Loucy (cell line): Measurements from ENCODE around the gene FCN2.

Experiments used
- H2AFZ ChIP-seq: fragments of 200-600 bp; sonication (generic); 2 replicates; pipeline ENCODE4 v1.6.0; 2016; ENCODE audit warnings: antibody characterized with exemption, mild to moderate bottlenecking, low read length, moderate library complexity
- H3F3A ChIP-seq: fragments of 200-600 bp; 2 replicates; pipeline ENCODE4 v1.6.0; 2016; ENCODE audit warnings: antibody characterized with exemption, low read depth, mild to moderate bottlenecking
- H3K27me3 ChIP-seq: fragments of 200-600 bp; sonication (generic); 2 replicates; pipeline ENCODE4 v1.6.1; 2014; ENCODE audit warnings: low read length, mild to moderate bottlenecking; ENCODE audit not compliant: insufficient read depth, poor library complexity, severe bottlenecking
- H3K36me3 ChIP-seq: fragments of 200-600 bp; sonication (generic); 2 replicates; pipeline ENCODE4 v1.6.1; 2016; ENCODE audit warnings: low read length; ENCODE audit not compliant: insufficient read depth
- H3K4me1 ChIP-seq: fragments of 200-600 bp; sonication (generic); 2 replicates; pipeline ENCODE4 v1.5.1; 2014; ENCODE audit warnings: low read length, mild to moderate bottlenecking; ENCODE audit not compliant: insufficient read depth, poor library complexity, severe bottlenecking
- H3K4me2 ChIP-seq: fragments of 200-600 bp; sonication (generic); 2 replicates; pipeline ENCODE4 v1.6.0; 2014; ENCODE audit warnings: antibody characterized with exemption, low read length, low read depth, mild to moderate bottlenecking; ENCODE audit not compliant: poor library complexity, severe bottlenecking
- H3K4me3 ChIP-seq: fragments of 200-600 bp; sonication (generic); 2 replicates; pipeline ENCODE4 v1.5.1; 2014; ENCODE audit warnings: low read length, mild to moderate bottlenecking, mixed read lengths; ENCODE audit not compliant: poor library complexity, severe bottlenecking
- H3K79me2 ChIP-seq: fragments of 200-600 bp; sonication (generic); 2 replicates; pipeline ENCODE4 v1.6.1; 2014; ENCODE audit warnings: low read length; ENCODE audit not compliant: insufficient read depth
- H3K9ac ChIP-seq: fragments of 200-600 bp; sonication (generic); 2 replicates; pipeline ENCODE4 v1.6.0; 2014; ENCODE audit warnings: mild to moderate bottlenecking, low read depth, low read length, moderate library complexity; ENCODE audit not compliant: poor library complexity, severe bottlenecking
- H3K9me2 ChIP-seq: fragments of 200-600 bp; sonication (generic); replicated peaks from 2 replicates; pipeline ENCODE4 v1.6.1; 2016; ENCODE audit warnings: low read depth, low read length, mixed read lengths
- H3K9me3 ChIP-seq: fragments of 200-600 bp; sonication (generic); 2 replicates; pipeline ENCODE4 v1.6.1; 2014; ENCODE audit warnings: mild to moderate bottlenecking, antibody characterized with exemption, low read length, low read depth; ENCODE audit not compliant: insufficient read depth
- H4K20me1 ChIP-seq: fragments of 200-600 bp; sonication (generic); 2 replicates; pipeline ENCODE4 v1.6.0; 2014; ENCODE audit warnings: antibody characterized with exemption, low read length, mild to moderate bottlenecking; ENCODE audit not compliant: insufficient read depth, poor library complexity, severe bottlenecking
- EZH2phosphoT487 ChIP-seq: fragments of 200-600 bp; IDR thresholded peaks from 2 replicates; pipeline ENCODE4 v1.6.1; 2018; ENCODE audit warnings: antibody characterized with exemption, mild to moderate bottlenecking, moderate library complexity, borderline replicate concordance
- TF ChIP-seq, protein P1 (sequence below): fragments of 200-600 bp; sonication (generic); conservative IDR thresholded peaks from 2 replicates; pipeline ENCODE4 v1.5.1; 2014; ENCODE audit warnings: mild to moderate bottlenecking, antibody characterized with exemption, low read length

Gene FCN2

DNA sequence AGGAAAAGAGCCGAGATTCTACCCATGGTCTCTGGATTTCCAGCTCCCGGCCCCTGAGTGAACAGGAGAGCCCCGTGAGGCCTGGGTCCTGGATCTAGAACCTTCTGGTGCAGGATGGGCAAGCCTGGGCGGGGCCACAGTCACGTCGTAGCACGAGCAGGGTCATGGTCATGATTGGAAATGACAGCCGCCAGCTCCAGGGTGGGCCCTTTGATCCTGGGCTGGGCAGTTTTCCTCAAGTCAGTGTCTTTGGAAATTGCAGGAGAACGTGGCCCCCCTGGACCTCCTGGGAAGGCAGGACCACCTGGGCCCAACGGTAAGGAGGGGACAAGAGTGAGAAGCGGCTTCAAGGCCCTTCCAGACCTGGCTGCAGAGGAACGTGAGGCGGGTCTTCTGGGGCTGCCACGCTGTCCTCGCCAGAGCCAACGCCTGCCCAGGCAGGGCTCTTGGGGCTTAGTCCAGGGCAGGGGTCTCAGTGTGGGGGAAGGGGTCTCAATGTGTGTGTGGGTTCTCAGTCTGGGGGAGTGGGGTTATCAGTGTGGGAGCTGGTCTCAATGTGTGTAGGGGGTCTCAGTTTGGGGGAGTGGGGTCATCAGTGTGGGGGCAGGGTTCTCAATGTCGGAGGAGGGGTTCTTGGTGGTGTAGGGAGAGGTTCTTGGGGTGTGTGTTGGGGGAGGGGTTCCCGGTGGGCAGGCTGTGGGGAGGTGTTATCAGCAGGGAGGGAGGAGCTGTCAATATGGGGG, 2.6 kb downstream of the FCN2 start:
- no peaks in the 10 kb centered on the region for H3K4me1 ChIP-seq
- no peak overlapping the region for H3K4me3 ChIP-seq
- no peaks in the 10 kb centered on the region for H3K79me2 ChIP-seq
- TF ChIP-seq, protein P1, sequence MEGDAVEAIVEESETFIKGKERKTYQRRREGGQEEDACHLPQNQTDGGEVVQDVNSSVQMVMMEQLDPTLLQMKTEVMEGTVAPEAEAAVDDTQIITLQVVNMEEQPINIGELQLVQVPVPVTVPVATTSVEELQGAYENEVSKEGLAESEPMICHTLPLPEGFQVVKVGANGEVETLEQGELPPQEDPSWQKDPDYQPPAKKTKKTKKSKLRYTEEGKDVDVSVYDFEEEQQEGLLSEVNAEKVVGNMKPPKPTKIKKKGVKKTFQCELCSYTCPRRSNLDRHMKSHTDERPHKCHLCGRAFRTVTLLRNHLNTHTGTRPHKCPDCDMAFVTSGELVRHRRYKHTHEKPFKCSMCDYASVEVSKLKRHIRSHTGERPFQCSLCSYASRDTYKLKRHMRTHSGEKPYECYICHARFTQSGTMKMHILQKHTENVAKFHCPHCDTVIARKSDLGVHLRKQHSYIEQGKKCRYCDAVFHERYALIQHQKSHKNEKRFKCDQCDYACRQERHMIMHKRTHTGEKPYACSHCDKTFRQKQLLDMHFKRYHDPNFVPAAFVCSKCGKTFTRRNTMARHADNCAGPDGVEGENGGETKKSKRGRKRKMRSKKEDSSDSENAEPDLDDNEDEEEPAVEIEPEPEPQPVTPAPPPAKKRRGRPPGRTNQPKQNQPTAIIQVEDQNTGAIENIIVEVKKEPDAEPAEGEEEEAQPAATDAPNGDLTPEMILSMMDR = no peak
- TF ChIP-seq EZH2phosphoT487 = no peak
- no peaks in the 10 kb centered on the region; the same call in 1 of the 2 replicates for H3K9me3 ChIP-seq
- no peaks in the 10 kb centered on the region for H3F3A ChIP-seq
- no peaks in the 10 kb centered on the region for H3K9me2 ChIP-seq
- no peak overlapping the region for H3K4me2 ChIP-seq
- no peaks in the 10 kb centered on the region for H3K27me3 ChIP-seq
- no peak overlapping the region for H2AFZ ChIP-seq
- no peaks in the 10 kb centered on the region for H3K36me3 ChIP-seq
- H3K9ac ChIP-seq = no peak overlapping the region
- H4K20me1 ChIP-seq = no peaks in the 10 kb centered on the region

DNA sequence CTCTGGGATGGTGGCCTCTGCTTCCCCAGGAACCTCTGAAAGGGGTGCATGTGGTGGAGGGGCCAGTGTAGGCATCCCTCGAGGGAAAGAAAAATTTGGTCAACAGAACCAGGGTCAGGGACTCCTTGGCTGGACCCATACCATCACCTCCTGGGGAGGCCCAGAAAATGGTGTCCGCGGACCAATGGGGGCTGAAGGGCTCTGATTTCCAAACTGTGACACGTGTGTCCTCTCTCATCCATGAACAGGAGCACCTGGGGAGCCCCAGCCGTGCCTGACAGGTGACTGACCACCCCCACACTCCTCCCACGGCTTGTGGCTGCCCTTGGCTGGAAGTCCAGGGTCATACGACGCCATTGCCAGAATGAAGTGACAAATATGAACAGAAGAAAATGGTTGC, 3.9 kb downstream of the FCN2 start:
- no peak overlapping the region for H3K4me2 ChIP-seq
- TF ChIP-seq EZH2phosphoT487 = no peak
- TF ChIP-seq, protein P1 = no peak
- H3K9me2 ChIP-seq = no peaks in the 10 kb centered on the region
- no peak overlapping the region for H2AFZ ChIP-seq
- no peaks in the 10 kb centered on the region for H3K79me2 ChIP-seq
- H3K9ac ChIP-seq = no peak overlapping the region
- no peaks in the 10 kb centered on the region for H3K4me1 ChIP-seq
- no peak overlapping the region for H3K4me3 ChIP-seq
- H3K9me3 ChIP-seq = no peaks in the 10 kb centered on the region; the same call in 1 of the 2 replicates
- no peaks in the 10 kb centered on the region for H3K27me3 ChIP-seq
- H3K36me3 ChIP-seq = no peaks in the 10 kb centered on the region
- H3F3A ChIP-seq = no peaks in the 10 kb centered on the region
- no peaks in the 10 kb centered on the region for H4K20me1 ChIP-seq

DNA sequence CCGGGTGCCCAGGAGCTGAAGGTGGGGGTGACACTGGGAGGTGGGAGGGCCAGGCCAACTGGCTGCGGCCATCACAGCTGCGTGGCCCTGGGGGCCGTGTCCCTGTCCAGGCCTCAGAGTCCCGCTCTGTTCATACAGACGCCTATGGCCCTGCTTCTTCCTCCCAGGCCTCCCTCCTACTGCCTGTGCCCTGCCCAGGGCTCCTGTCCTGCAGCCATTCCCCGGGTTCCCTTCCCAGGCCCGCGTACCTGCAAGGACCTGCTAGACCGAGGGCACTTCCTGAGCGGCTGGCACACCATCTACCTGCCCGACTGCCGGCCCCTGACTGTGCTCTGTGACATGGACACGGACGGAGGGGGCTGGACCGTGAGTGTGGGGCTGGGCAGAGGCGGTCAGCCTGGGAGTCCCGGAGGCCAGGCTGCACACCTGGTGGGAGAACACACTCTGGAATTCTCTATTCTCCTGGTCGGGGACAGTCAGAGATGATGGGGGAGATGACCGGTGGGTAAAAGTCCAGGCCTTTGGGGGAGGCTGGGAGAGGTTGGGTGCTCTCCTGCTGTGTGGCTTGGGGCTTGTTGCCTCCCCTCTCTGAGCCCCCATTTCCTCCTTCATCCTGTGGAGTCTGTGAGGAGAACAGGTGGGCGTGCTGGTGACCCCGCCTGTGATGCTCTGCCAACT, 4.5 kb downstream of the FCN2 start:
- H3K27me3 ChIP-seq = no peaks in the 10 kb centered on the region
- H4K20me1 ChIP-seq = no peaks in the 10 kb centered on the region
- H3K4me2 ChIP-seq = no peak overlapping the region
- no peaks in the 10 kb centered on the region for H3F3A ChIP-seq
- TF ChIP-seq, protein P1 = no peak
- TF ChIP-seq EZH2phosphoT487 = no peak
- H3K79me2 ChIP-seq = no peaks in the 10 kb centered on the region
- no peaks in the 10 kb centered on the region for H3K4me1 ChIP-seq
- H3K36me3 ChIP-seq = no peaks in the 10 kb centered on the region
- no peak overlapping the region for H2AFZ ChIP-seq
- H3K9ac ChIP-seq = no peak overlapping the region
- no peaks in the 10 kb centered on the region for H3K9me2 ChIP-seq
- no peak overlapping the region for H3K4me3 ChIP-seq
- H3K9me3 ChIP-seq = no peaks in the 10 kb centered on the region; the same call in 1 of the 2 replicates
